Measurements from ENCODE around the gene RPS3. TPM values are rescaled to one million over a fixed set of nuclear protein-coding genes. Genes with fewer than 3 reads are reported as not detected.

The RPS3 gene
- total and polyA plus RNA-seq, 2 donors (not counting 3 experiments of a cell fraction or from before 2014, with no cell fraction given): 2,973 to 3,734 TPM

DNA sequence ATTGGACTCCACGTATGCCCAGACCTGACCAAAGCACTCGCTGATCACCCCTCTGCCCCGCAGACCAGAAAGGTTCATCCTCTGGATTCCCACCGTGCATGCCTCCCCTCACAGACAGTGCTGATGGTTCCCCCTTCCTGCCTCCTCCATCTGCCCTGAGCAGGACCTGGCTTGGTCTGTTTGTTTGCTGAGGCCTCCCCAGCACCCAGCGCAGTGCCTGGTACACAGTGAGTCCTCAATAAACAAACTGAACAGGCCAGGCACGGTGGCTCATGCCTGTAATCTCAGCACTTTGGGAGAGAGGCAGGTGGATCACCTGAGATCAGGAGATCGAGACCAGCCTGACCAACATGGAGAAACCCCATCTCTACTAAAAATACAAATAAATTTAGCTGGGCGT lies 23.7 kb upstream of the RPS3 start:
- dilution Hi-C loops (cut with MboI; ENCODE audit: extremely low pct_ligation_motif_present, low sequenced_read_pairs): no loop called here
- CTCF ChIA-PET: interaction anchor here (0.7 to 3.3 kb wide), 6 partner anchors 10 to 100 kb away, joined by 3 to 15 read pairs (median 4); no protein-coding TSS in a partner anchor
- H3K9ac ChIP-seq (replicated peaks; ENCODE audit: extremely low read depth, insufficient read depth, low read length): no peak overlapping the region

More for the DNA sequence above, 23.7 kb upstream of the RPS3 start:
- DNase-seq (ENCODE audit: low read depth, low spot score) (no peak), FAIRE-seq (no peak)
- intact Hi-C loops (cut with micrococcal nuclease): no loop called here
- H3K4me1 ChIP-seq (ENCODE audit: control insufficient read depth, extremely low read depth, insufficient read depth, low read length): peaks cover 6% of the 10 kb centered on the region
- no peak overlapping the region for H3K4me2 ChIP-seq (ENCODE audit: insufficient read depth, low read length)
- no peak overlapping the region for H2AFZ ChIP-seq (ENCODE audit: low read depth, low read length)
- no peaks in the 10 kb centered on the region for H3K9me3 ChIP-seq (replicated peaks; ENCODE audit: control insufficient read depth, insufficient read depth, low read length)
- TF ChIP-seq POLR2A (IDR thresholded peaks at IDR 0.05; ENCODE audit: low read depth, low read length): no peak
- no peak for TF ChIP-seq MYC (IDR thresholded peaks at IDR 0.05; ENCODE audit: low read depth, low read length)
- TF ChIP-seq CTCF (IDR thresholded peaks at IDR 0.05; ENCODE audit: extremely low read depth in 1 of 2, insufficient read depth in 1 of 2, low read depth in 1 of 2, low read length in 2 of 2): no peak
- no peak for TF ChIP-seq EZH2 (IDR thresholded peaks at IDR 0.05; ENCODE audit: borderline replicate concordance, low read depth, low read length, severe bottlenecking)
- TF ChIP-seq JUN (IDR thresholded peaks at IDR 0.05; ENCODE audit: borderline replicate concordance, insufficient read depth, insufficient read length, low read depth): no peak
- TF ChIP-seq POLR2AphosphoS5 (IDR thresholded peaks at IDR 0.05; ENCODE audit: insufficient read depth, low read depth, low read length): no peak
- no peak for TF ChIP-seq GATA2 (IDR thresholded peaks at IDR 0.05; ENCODE audit: insufficient read depth, insufficient read length, low read depth, low read length)
- TF ChIP-seq, protein P1, sequence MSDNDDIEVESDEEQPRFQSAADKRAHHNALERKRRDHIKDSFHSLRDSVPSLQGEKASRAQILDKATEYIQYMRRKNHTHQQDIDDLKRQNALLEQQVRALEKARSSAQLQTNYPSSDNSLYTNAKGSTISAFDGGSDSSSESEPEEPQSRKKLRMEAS (IDR thresholded peaks at IDR 0.05; ENCODE audit: insufficient read depth, insufficient read length): no peak
- TF ChIP-seq FOS (IDR thresholded peaks at IDR 0.05; ENCODE audit: borderline replicate concordance, insufficient read depth, low read length): no peak
- no peak overlapping the region for H3K4me3 ChIP-seq (replicated peaks in 1 of 3; ENCODE audit: insufficient read depth in 1 of 3, low read depth in 1 of 3, low read length in 3 of 3)
- H3K27ac ChIP-seq (ENCODE audit: insufficient read depth, low read depth, low read length): no peak overlapping the region
- BruUV-seq (replicated peaks): no TSS peak
- POLR2A ChIA-PET: no interaction called here
- H4K20me1 ChIP-seq (replicated peaks; ENCODE audit: control insufficient read depth, extremely low read depth, insufficient read depth, low read length): no peaks in the 10 kb centered on the region
- no peaks in the 10 kb centered on the region for H3K27me3 ChIP-seq (ENCODE audit: control insufficient read depth in 2 of 2, insufficient read depth in 2 of 2, low read length in 2 of 2)
- no peaks in the 10 kb centered on the region for H3K9me1 ChIP-seq (replicated peaks; ENCODE audit: control insufficient read depth, extremely low read depth, insufficient read depth, low read length)
- no peaks in the 10 kb centered on the region for H3K79me2 ChIP-seq (ENCODE audit: control insufficient read depth, insufficient read depth, low read length)
- H3K36me3 ChIP-seq (ENCODE audit: control insufficient read depth in 2 of 2, extremely low read depth in 1 of 2, insufficient read depth in 2 of 2, low read length in 2 of 2): no peaks in the 10 kb centered on the region

Data from endothelial cell of umbilical vein (primary cell).